ENCODE measurements around the gene NPAS3. TPM values are rescaled to one million over a fixed set of nuclear protein-coding genes. Genes with fewer than 3 reads are reported as not detected.
A peak's percentile ranks its signal among the peaks of the same experiment; 100 is the strongest.

The NPAS3 gene
- total RNA-seq, 1 experiment from 2014 or later, result 0.36 TPM

DNA sequence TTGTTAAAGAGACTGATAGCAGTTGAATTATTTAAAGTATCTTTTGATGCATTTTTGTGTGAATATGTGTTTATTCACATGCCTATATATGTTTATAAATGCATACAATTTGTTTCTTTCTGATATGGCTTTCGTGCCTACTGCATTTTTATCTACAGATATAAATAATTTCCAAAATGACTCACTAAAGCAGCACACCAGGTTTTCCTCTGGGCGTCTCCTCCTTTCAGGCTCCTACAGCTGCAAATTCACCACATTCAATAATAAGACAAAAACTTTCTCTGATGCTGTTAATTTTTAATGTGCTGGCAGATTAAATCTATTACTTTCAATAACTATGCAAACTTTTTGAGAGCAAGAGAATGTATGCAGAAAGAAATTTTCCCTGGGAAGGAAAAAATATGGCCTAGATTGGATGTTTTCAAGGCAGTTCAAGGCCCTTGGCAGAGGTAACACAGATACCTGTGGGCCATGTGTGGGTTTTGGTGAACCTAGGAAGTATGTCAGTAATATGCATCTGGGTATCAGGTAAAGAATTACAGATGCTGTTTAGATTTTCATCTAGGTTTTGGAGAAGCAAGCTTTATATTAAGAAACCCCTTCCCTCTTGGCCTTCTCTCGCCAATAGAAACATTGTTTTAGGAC lies 630.4 kb downstream of the NPAS3 start:
- Histone ChIP-seq H3K36me3 (ENCODE audit: low read depth, low read length) (no peaks in the 10 kb centered on the region), H3K9me3 (ENCODE audit: low read length) (no peaks in the 10 kb centered on the region)
- CTCF ChIA-PET, result no interaction called here

DNA sequence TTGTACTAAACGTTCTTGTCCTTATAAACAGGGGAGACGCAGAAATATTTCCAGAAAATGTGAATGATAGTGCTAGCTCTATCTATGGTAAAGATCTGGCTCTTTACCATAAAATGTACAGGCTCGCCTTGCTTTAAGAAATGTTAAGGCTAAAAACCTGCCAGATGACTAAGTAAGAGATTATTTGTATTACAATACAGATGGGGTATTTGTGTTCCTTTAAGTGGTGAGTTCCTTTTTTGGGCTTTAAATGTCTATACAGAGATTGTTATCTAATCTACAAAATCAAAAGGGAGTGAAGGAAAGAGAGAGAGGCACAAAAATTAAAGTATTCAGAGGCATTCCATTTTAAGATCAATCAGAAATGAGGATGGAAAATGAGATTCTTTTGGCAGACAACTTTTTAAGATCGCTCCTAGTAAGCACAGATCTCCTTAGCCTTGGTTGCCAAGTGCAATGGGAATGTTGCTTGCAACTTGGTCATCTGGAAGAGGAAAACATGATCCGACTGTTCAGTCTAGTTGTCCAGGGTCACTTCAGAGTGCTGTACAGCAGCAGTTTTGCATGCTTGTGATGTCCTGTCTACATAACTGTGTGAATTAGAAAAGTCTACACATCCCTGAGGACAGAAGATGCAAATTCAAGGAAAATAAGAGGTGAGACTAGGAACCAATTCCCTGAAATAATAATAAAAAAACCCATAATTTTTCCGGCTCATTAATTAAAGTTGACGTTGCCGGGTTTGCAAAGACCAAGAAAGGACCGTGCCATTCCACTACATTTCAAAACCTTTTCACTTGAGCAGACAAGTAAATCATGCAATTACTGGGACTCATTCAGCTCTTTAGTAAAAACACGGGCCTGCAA lies 631.4 kb downstream of the NPAS3 start:
- Histone ChIP-seq H3K4me1 (ENCODE audit: insufficient read depth, low read length) (peaks cover 48% of the 10 kb centered on the region), H3K27ac (ENCODE audit: low read length) (peak overlapping the region; percentile 30), H3K4me2 (ENCODE audit: low read length) (peak overlapping the region; percentile 47), H3K36me3 (ENCODE audit: low read depth, low read length) (no peaks in the 10 kb centered on the region), H3K9ac (ENCODE audit: low read length) (no peak overlapping the region), H3K27me3 (ENCODE audit: low read length) (no peaks in the 10 kb centered on the region), H4K20me1 (ENCODE audit: low read length) (no peaks in the 10 kb centered on the region), H2AFZ (ENCODE audit: low read length) (no peak overlapping the region), H3F3A (ENCODE audit: low read length, unreplicated experiment) (no peaks in the 10 kb centered on the region), H3K9me3 (ENCODE audit: low read length) (no peaks in the 10 kb centered on the region), H3K79me2 (ENCODE audit: low read length) (no peaks in the 10 kb centered on the region), H3K9me2 (replicated peaks; ENCODE audit: low read length) (no peaks in the 10 kb centered on the region; the same call in 1 of the 2 replicates), H3K4me3 (ENCODE audit: low read length) (no peak overlapping the region)
- ChIA-PET POLR2A (ENCODE audit: unreplicated experiment) (no interaction called here), CTCF (no interaction called here)
- intact Hi-C loops (cut with micrococcal nuclease), result loop anchor here (5.0 kb wide), 1 partner anchor 77 kb away; no protein-coding TSS in a partner anchor
- BruUV-seq (replicated peaks), result no TSS peak
- DNase-seq (peak; percentile 73), ATAC-seq (peak; percentile 70)
- TF ChIP-seq EZH2phosphoT487 (IDR thresholded peaks at IDR 0.05; ENCODE audit: borderline replicate concordance, low read length) (no peak), CTCF (conservative IDR thresholded peaks at IDR 0.05; ENCODE audit: low read depth, low read length) (no peak), EZH2 (IDR thresholded peaks at IDR 0.05; ENCODE audit: low read length, unreplicated experiment) (no peak)

More for the DNA sequence above, 630.4 kb downstream of the NPAS3 start:
- no peaks in the 10 kb centered on the region for H3F3A ChIP-seq (ENCODE audit: low read length, unreplicated experiment)
- peaks cover 57% of the 10 kb centered on the region for H3K4me1 ChIP-seq (ENCODE audit: insufficient read depth, low read length)
- no peaks in the 10 kb centered on the region for H3K27me3 ChIP-seq (ENCODE audit: low read length)
- peak overlapping the region; percentile 47 for H3K4me2 ChIP-seq (ENCODE audit: low read length)
- peak overlapping the region; percentile 30 for H3K27ac ChIP-seq (ENCODE audit: low read length)
- no TSS peak for BruUV-seq (replicated peaks)
- intact Hi-C loops (cut with micrococcal nuclease), result loop anchor here (5.0 kb wide), 1 partner anchor 78 kb away; no protein-coding TSS in a partner anchor
- TF ChIP-seq EZH2phosphoT487 (IDR thresholded peaks at IDR 0.05; ENCODE audit: borderline replicate concordance, low read length) (no peak), CTCF (conservative IDR thresholded peaks at IDR 0.05; ENCODE audit: low read depth, low read length) (no peak), EZH2 (IDR thresholded peaks at IDR 0.05; ENCODE audit: low read length, unreplicated experiment) (no peak)
- no peaks in the 10 kb centered on the region for H3K9me2 ChIP-seq (replicated peaks; ENCODE audit: low read length)
- no peak overlapping the region; the same call in 1 of the 2 replicates for H3K4me3 ChIP-seq (ENCODE audit: low read length)
- no peaks in the 10 kb centered on the region for H4K20me1 ChIP-seq (ENCODE audit: low read length)
- ATAC-seq (peak; percentile 32; the same call in 1 of the 2 replicates), DNase-seq (peak; percentile 56)
- POLR2A ChIA-PET (ENCODE audit: unreplicated experiment), result no interaction called here
- H2AFZ ChIP-seq (ENCODE audit: low read length), result no peak overlapping the region
- no peak overlapping the region; the same call in 1 of the 2 replicates for H3K9ac ChIP-seq (ENCODE audit: low read length)
- H3K79me2 ChIP-seq (ENCODE audit: low read length), result no peaks in the 10 kb centered on the region

Data from PC-3 (cell line).